ENCODE measurements around the gene FCER1G.

Gene FCER1G

DNA sequence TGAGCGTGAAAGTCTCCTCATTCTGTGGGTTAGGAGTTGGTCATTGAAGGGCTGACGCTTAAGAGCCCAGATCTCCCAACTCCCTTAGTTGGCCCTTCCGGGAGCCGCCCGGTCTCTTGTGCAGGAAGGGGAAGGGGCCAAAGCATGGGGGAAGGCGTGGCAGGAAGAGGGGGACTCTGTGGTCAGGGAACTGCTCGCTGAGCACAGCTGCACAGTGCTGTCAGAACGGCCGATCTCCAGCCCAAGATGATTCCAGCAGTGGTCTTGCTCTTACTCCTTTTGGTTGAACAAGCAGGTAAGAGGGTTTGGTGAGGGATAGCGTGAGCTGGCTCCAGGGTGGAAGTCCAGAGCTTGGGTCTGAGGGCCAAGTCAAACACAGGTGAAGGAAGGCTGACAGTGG is at the start of gene FCER1G:
Gene FCER1G (plus strand): TSS at position 220 of the 400 bp plus-strand sequence. CDS start 27 bp downstream, at position 247.
- DNase-seq = no peak

DNA sequence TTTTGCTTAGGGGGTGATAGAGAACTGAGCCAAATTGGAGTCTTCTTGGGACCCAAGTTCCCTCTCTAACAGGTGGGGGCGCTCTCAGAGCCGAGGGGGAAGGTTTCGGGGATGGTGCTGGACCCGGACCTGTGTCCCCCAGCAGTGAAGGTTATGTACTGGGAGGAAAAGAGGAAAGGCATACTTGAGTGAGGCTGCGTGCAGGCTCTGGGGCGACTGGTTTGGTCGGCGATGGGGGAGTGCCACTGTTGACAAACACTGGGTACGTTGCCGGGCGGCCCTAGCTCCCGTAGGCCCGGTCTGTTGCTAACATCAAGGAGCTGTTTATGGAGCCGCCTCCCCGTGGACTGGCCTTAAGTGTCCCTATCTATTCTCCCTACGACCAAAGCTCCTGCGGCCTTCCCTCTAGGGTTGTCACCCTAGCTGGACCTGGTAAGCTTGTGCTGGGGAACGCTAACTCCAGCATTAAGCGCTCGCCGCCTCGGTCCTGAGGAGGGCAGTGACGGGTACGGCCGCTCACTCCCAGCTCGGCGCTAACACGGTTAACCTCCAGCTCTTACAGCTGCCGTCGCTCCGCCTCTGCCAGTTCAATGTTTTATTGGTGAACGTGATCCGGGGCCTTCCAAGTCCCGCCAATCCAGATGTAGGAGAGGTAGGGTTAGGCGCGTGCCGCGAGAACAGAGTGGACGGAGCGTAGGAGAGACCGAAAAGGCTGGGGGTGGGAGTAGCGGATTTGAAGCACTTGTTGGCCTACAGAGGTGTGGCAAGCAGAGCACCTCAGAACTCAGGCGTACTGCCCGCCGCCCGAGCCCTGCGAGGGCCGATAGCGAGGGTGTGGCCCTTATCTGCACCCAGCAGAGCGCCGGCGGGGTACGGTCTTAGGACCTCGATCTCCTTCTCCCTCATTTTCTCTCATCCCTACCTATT is 49.1 kb upstream of the FCER1G start, which contains the start of gene PPOX:
Gene PPOX (plus strand): TSS at position 685 of the 927 bp plus-strand sequence. CDS start 422 bp downstream, outside the sequence.
- DNase-seq = peak; percentile 96

DNA sequence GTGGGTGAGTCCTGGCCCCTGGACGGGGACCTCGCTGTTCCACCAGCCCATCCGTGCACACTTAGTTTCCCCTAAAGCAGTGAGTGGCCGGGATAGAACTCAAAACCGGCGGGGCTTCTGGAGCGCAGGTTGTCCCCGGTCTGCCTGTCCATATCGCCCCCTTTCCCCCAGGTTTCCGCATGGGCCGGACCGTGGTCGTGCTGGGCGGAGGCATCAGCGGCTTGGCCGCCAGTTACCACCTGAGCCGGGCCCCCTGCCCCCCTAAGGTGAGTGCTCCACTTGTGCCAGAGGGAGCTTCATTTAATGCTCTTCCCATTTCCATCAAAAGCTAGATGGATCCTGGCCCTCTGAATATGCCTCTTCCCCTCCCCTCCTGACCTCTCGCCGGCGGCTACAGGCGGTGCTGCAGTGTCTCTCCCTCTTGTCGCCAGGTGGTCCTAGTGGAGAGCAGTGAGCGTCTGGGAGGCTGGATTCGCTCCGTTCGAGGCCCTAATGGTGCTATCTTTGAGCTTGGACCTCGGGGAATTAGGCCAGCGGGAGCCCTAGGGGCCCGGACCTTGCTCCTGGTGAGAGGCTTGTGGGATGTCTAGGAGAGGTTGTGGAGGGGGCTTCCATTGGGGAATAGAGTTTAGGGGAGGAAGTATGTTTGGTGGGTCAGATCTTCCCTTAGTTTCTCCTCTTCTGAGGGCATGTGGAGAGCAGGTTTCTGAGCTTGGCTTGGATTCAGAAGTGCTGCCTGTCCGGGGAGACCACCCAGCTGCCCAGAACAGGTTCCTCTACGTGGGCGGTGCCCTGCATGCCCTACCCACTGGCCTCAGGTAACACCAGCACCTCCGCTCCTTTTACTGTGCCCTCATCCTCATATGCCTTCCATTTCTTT is 48.2 kb upstream of the FCER1G start:
- no peak for DNase-seq

DNA sequence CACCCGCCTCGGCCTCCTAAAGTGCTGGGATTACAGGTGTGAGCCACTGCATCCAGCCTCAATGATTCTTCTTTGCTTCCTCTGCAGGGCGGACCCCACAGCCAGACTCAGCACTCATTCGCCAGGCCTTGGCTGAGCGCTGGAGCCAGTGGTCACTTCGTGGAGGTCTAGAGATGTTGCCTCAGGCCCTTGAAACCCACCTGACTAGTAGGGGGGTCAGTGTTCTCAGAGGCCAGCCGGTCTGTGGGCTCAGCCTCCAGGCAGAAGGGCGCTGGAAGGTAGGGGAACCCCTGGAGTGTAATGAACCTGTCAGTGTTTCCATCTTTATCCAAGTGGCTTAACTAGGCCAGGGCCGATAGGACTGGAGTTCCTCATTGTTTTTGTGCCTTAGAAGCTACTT is 46.2 kb upstream of the FCER1G start:
- no peak for DNase-seq

DNA sequence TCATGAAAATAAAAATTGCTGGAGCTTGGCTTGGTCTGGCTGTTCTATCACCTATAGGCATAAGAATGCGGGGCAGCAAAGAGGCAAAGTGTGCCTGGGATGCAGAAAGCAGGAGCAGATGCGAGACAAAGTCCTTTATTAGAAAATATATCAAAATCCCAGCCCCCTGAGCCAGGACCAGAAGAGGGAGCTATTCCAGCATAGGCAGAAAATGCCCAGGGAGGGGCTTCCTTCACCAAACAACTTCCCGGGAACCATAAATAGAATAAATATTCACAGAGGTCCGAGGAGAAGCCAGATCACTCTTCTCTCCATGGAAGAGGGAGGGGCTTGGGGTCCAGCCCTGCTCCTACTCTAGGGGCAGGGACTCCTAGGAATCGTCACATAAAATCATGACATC is 43.9 kb upstream of the FCER1G start:
- DNase-seq = no peak

DNA sequence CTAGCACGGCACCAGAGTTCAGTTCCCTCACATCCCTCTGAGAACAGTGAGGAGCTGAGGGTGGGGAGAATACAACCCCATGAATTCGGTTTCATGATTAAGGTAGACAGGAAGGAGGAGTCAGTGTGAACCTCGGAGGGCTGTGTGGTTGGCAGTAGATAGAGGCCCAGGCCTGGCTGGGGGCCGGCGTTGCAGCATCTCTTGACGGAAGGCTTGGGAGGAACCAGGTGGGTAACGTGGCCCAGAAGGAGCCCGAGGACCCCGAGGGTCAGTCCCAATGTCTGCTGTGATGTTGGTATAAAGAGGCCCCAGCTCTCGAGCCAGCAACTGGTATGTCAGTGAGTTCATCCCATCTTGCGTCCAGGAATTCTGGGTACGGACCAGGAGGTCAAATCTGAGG is 43.4 kb upstream of the FCER1G start:
- DNase-seq = no peak

DNA sequence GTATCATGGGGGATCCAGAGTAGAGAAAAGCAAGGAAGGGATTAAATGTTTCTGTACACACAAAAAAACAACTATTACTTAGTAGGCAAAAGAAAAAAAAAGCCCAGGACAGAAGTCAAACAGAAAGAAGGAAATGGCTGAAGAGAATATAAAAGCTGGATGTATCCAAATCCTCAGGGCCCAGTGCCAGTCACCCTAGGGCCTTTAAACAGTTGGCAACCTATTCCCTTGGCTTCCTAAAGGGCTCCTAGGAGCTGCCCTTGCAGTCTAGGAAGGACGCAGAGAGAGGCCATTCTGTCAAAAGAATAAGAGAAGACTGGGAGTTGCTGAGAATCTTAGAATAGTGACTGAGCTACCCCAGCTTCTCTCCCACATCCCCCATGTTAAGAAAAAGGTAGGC is 42.7 kb upstream of the FCER1G start:
- no peak for DNase-seq

DNA sequence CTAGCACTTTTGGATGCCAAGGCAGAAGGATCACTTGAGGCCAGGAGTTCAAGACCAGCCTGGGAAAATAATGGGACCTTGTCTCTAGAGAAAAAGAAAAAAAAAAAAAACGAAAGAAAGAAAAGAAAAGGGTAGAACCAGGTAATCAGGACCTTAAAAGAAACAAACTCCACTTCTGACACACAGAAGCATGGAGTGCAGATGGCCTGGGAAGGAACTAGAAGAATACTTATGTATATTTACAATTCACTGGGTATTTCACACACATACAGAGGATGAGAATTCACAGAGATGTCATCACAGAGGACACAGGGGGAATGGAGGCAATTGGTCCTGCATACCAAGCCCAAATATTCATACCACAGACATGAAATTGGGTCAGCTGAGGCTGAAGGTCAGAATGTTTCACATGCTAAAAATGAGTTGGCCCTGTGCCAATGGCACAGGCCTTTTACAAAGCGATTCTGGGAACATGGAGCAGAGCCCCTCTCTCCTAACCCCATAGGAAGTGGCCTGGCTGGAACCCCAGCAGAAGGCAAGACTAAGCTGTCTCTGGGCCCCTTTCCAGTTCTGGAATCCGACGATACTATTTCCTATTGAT is 42.2 kb upstream of the FCER1G start:
- DNase-seq = no peak

DNA sequence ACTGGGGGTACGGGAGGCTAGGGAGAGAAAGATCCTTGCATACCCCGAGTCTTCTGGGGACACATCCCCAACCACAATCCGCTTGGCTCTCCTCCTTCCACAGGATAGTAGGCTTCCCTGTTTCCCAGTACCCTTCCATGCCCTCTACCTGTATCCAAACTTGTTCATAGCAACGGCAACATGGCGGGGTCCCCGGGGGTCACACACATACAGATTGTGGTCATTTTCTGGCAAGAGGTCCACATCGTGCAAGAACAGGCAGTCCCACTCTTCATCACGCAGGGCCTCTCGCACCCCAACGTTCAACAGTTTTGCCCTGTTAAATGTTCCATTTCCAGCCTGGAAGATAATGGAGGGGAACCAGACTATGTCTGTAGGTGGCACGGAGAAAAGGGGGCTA is 41.4 kb upstream of the FCER1G start:
- DNase-seq = no peak

DNA sequence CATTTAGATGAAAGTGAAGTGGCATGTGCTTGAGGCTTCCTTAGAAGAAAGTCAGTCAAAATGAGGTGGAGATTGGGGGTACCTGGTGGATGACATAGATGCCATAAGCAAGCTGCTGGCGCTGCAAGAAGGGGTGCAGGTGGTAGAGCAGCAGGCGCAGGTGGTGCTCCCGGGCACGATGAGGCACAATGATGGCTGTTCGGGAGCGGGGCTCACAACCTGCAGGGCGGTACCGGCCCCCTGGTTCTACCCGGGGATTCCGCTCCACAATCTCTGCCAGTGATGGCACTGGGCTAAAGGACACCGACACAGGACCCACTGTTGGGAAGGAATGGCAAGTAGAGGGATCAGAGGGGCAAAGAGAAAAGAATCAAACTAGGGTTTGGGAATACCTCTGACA is 40.2 kb upstream of the FCER1G start:
- DNase-seq = no peak

DNA sequence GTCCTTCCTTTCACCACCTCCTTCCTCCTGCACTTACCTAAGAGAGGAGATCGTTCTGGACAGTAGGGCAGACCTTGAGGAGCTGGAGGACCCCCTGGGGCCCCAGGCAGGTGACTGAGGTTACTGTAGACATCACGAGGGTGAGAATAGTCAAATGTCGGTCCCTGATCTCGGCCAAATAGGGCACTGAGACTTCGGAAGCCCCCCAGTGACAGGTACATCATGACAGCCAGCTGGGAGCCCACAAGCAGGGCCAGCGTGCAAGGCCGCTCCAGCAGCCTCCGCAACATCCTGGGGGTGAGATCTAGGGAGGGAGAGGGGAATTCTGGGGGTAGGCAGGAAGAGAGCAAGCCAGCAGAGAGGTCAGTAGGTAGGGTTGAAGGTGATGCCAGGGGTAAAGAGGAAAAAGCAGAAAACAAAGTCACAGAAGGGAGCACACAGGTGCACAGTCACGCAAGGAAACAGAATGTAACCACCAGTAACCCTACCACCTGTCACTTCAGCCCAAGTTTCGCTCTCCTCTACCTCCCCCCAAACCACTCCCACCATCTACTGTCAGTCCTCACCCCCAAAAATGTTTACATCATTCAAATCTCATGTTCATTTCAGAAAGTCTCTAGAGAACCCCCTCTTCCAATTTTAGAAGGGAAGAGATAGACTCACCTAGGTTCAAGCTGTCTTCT is 39.2 kb upstream of the FCER1G start:
- DNase-seq = no peak

DNA sequence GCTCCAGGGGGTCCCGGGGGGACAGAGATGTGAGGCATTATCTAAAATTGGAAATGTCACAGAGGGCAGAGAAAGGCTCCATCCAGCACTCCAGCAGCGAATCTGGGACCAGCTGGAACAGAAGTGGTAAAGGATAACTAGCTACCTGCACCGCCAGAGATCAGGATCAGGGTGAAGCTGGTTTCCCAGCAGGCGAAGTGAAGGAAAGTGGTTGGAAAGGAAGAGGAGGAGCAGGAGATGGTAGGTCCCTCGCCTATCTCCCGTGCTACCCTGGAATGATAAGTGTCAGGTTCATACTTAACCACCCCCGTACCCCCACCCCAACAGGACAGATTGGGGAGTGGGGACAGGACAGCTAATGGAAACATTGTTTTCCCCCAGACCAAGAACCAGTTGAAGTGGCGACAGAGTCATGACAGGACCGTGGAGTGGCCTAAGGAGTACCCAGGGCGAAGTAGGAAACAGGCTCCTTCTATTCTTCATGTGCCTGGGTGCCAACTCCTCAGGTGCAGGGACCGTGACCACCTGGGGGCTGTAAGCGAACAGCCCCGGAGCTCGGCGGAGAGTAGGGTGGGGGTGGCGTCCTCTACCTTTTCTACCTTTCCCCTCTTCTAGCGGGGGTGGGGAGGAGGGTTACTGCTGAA is 38.5 kb upstream of the FCER1G start:
- DNase-seq = no peak

DNA sequence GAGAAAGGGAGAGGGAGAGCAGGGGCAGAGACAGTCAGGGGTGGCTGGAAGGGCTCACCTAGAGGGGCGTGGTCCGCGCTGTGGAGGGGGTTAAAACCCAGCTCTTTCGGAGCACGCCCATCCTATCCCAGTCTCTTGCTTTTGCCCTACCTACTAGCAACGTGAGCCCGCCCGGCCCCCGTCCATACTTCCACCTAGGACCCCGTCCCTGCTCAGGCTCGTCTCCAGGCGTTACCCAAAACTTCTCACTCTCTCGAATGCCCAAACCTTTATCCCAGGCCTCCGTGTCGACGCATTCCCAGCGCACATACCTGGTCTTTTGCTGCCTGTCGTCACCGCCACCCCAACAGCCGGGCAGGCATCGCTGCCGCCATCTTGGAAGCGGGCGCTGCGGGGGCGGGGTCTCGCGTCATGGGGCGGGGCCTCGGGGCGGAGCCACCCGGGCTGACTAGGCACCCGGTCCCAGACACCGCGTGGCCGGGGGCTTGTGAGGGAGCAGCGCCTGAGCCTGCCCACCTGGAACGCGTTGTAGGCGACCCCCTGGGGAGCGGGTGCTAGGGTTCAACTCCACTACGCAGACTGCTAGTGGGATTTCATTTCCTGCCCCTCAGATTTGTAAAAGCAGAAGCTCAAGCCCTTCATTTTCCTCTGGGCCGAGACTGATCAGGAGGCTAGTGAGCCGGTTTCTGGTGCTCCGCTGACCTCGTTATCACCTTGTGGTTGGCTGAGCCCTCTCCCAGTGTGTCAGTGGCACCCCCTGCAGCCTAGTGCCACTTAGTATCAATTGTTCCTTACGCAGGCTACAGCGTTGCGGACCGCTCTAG is 37.8 kb upstream of the FCER1G start, which contains the start of gene B4GALT3:
Gene B4GALT3 (minus strand): TSS at position 396 of the 824 bp plus-strand sequence. CDS start 1,447 bp downstream, outside the sequence.
- peak; percentile 54 for DNase-seq

DNA sequence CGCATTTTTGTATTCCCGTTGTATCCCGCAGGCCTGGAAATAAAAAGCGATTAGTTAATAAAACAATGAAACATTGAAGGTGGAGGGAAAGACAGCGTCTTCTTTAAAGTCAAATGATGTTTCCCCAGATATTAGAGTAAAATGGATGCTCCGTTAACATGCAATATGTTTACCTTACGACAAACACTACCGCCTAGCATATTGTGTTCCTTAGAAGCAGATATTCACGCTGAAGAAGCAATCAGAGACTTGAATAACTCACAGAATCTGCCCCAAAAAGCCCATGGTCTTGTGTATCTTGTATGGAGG is 37.2 kb upstream of the FCER1G start:
- no peak for DNase-seq

DNA sequence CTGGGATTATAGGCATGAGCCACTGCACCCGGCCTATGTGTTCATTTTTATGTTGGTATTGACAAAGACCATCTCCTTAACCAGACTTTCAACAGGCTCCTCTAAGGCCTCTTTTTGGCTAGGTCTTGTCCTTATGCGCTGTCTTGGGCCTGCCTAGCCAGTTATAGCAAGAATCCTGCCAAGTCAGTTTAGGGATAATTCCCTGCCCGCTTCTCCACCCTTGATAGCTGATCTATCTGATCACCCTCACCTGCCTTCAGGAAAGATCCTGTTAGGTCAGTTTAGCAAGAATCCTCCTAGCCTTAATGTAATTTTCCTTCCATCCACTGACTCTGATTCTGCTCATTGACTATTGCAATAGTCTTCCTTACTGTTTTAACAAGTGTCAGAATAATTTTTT is 35.4 kb upstream of the FCER1G start:
- DNase-seq = no peak

DNA sequence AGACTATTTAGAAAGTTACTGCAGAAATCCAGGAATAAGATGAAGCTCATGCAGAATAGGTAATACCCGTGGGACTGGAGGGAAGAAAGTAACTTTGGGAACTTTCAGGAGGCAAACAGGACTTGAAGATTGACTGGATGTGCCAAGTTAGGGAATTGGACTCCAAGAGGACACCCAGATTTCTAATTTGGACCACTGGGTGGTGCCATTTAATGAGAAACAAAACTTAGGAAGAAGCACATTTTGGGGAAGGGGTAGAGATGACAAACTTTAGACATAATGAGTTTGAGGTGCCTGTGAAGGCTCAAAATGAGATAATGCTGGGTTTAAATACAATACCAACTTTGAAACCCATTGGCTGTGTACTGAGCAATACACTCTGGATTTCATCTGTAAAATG is 34.5 kb upstream of the FCER1G start:
- DNase-seq = peak; percentile 22

DNA sequence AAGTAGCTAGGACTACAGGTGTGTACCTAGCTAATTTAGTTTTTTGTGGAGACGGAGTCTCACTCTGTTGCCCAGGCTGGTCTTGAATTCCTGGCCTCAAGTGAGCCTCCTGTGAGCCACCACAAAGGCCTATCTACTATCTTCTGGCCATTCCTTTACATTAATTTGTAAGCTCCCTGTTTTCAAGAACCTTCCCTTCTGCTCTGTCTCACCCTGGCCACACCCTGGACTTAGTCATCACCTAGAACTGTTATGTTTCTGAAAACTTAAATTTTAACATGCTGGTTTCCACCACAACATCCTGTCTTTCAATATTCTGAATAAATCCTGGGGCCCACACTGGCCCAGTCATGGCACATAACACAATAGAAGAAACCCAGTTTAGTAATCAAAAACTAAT is 32.9 kb upstream of the FCER1G start:
- DNase-seq = no peak

DNA sequence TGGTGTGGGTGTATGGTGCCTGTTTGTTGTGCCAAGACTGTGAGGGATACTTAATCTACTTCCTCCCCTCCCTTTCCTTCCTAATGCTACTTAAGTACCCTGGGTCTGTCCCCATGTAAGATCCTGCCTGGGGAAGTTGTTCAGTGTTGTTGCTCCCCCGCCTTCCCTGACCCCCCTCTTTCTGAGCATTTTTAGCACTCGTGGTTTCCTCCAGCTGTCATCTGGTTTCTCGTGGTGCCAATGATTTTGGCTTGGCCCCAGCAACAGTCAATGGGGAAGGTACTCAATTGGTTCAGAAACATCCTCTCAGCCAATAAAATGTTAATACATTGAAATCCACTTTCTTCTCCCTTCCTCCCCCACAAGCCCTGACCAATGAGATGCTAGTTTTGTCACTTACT is 29.8 kb upstream of the FCER1G start:
- peak; percentile 97 for DNase-seq

DNA sequence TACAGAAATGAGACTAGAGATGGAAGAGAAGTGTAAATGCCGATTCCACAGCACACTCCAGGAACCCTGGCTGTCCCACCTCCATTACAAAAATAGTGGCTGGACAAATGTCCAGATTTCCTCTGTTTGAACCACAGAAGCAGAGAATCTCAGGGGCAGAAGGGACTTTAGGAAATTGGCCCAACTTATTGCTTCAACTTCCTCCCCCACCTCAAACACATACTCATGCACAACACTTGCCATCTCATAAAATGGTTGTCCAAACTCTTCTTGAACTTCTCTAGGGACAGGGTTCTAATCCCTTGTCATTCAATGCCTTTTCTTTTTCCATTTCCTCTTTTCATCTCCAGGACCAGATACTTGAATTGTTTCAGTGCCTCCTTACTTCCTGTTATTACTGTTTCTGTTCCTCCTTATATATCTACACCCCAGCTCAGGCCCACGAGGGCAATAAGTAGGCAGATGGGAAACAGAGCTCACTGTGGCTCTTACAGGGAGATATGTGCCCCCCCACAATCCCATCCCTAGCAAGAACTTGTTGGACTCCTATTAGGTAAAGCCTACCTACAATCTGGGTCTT is 29.3 kb upstream of the FCER1G start:
- no peak for DNase-seq

DNA sequence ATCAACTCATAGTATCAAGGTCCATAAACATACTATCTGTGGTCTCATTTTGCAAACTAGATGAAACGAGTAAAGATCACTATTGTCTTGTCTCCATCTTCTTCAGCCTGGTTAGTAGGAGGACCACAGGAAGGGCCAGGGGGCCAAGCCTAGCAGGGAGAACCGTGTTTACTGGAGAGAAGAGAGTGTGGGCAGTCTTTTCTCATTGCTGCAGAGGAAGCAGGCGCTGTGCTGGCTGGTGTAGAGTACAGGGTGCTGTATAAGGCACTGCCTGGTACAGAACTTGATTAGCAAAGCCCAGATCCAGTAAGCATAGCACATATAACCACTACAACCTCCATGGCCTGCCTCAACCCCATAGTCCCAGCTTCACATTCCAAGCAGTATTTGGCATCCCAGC is 27.8 kb upstream of the FCER1G start:
- DNase-seq = no peak

DNA sequence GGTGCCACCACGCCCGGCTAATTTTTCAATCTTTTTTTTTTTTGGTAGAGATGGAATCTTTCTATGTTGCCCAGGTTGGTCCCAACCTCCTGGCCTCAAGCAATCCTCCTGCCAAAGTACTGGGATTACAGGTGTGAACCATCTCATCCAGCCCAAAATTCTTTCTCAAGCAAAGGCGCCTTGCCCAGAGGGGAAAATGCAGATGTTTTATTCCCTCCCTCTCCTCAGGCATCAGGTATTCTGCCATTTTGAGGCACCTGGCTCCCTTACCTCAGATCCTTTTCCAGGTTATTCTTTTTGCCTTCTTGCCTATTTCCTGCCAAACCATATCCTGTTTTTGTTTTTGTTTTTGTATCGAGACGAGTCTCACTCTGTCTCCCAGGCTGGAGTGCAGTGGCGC is 26.7 kb upstream of the FCER1G start:
- DNase-seq = no peak

Measured in NCI-H446 treated with DMSO at 0.1 percent for 48 hours (cell line).